ENCODE results near the gene PRX. TPM values are rescaled to one million over a fixed set of nuclear protein-coding genes. Genes with fewer than 3 reads are reported as not detected.

The PRX gene
- total and polyA plus RNA-seq, 2 of the 4 experiments (the other 2 are of a cell fraction) = 0.90 to 1.7 TPM

DNA sequence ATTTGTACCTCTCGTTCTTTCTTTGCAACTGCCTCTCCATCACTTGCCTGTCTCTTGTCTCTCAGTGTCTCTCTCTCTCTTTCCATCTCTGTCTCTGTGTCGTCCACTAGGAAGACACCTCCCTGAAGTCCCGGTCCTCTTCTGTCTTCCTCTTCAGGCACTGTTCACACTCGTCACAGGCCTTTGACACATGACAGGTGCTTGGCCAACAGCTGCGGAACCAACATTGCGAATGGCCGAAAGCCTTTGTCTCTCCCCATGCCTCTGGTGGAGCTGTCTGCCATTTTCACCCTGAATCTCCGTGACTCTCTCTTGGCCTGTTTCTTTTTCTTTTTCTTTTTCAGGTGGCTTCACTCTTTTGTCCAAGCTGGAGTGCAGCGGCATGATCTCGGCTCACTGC is 26.0 kb downstream of the PRX start:
- WGBS, 2 experiments (ENCODE audit: extremely low coverage in 2 of 2, insufficient read length in 1 of 2) = 81% methylated on average over 6 of the region's 10 CpGs; no CpG with 5 or more reads in 1 of the 2 experiments
- no peak overlapping the region for H2AK5ac ChIP-seq (ENCODE audit: low read depth, low read length)
- dilution Hi-C loops (cut with HindIII; ENCODE audit: low sequenced_read_pairs, unreplicated experiment) = no loop called here
- H4K91ac ChIP-seq (ENCODE audit: insufficient read depth, low read depth, low read length) = no peak overlapping the region
- no peak overlapping the region for H3K27ac ChIP-seq (ENCODE audit: insufficient read depth, low read length)
- no TSS peak for BruUV-seq (replicated peaks)
- H4K8ac ChIP-seq (ENCODE audit: low read depth in 2 of 2, low read length in 2 of 2) = no peak overlapping the region
- ChIA-PET POLR2A (ENCODE audit: unreplicated experiment) (no interaction called here), CTCF (no interaction called here)
- no peak overlapping the region for H2AK9ac ChIP-seq (replicated peaks; ENCODE audit: low read depth, low read length, poor library complexity)
- H3K4ac ChIP-seq (ENCODE audit: low read depth, low read length) = no peak overlapping the region
- no peak overlapping the region for H2BK15ac ChIP-seq (ENCODE audit: low read depth, low read length)
- no peak for TF ChIP-seq RAD21 (IDR thresholded peaks at IDR 0.05; ENCODE audit: low read length)
- no peak for TF ChIP-seq SMC3 (IDR thresholded peaks at IDR 0.05; ENCODE audit: low read depth, low read length)
- TF ChIP-seq FOS (IDR thresholded peaks at IDR 0.05; ENCODE audit: low read depth, low read length) = no peak
- DNase-seq = no peak
- no peak overlapping the region for H3K4me3 ChIP-seq (ENCODE audit: insufficient read depth, low read depth, low read length)
- in situ Hi-C loops (cut with MboI; ENCODE audit: low sequenced_read_pairs) = no loop called here
- H2AFZ ChIP-seq (replicated peaks; ENCODE audit: low read length, poor library complexity) = no peak overlapping the region
- H3K4me2 ChIP-seq (ENCODE audit: low read depth, low read length) = no peak overlapping the region
- H3K9me3 ChIP-seq (ENCODE audit: control insufficient read depth, insufficient read depth, low read length) = no peaks in the 10 kb centered on the region
- H2BK5ac ChIP-seq (ENCODE audit: low read depth, low read length, poor library complexity, severe bottlenecking) = no peak overlapping the region
- H3K23ac ChIP-seq (ENCODE audit: low read depth, low read length) = no peak overlapping the region
- H3K79me1 ChIP-seq (ENCODE audit: low read depth in 1 of 2, low read length in 2 of 2) = no peaks in the 10 kb centered on the region
- no peaks in the 10 kb centered on the region; the same call in 1 of the 2 replicates for H3K27me3 ChIP-seq (ENCODE audit: control insufficient read depth, insufficient read depth, low read length)
- H2BK120ac ChIP-seq (ENCODE audit: low read depth, low read length) = no peak overlapping the region
- no peak for ATAC-seq (ENCODE audit: low read depth)
- no peaks in the 10 kb centered on the region for H4K20me1 ChIP-seq (ENCODE audit: insufficient read depth, low read length)
- H3K4me1 ChIP-seq (ENCODE audit: control insufficient read depth, insufficient read depth, low read length) = no peaks in the 10 kb centered on the region
- no peak overlapping the region for H2BK20ac ChIP-seq (ENCODE audit: low read depth, low read length)
- no peak overlapping the region for H3K18ac ChIP-seq (ENCODE audit: low read depth, low read length)
- H3K9me1 ChIP-seq (ENCODE audit: insufficient read depth, low read length) = no peaks in the 10 kb centered on the region
- no peak overlapping the region for H4K5ac ChIP-seq (ENCODE audit: low read depth, low read length)
- no peak overlapping the region for H3K14ac ChIP-seq (replicated peaks; ENCODE audit: low read depth, low read length)
- H3K36me3 ChIP-seq (ENCODE audit: control insufficient read depth, insufficient read depth, low read length) = no peaks in the 10 kb centered on the region
- H3K56ac ChIP-seq (ENCODE audit: extremely low read depth, insufficient read depth, low read length) = no peak overlapping the region
- intact Hi-C loops (cut with micrococcal nuclease) = no loop called here
- no peak overlapping the region for H3K9ac ChIP-seq (ENCODE audit: low read depth, low read length)
